AG08396 (cell line): ENCODE measurements around the gene HMGCLL1.

Source experiments
- DNase-seq: peaks from one replicate; pipeline ENCODE4 v3.0.0; 2012; ENCODE audit warnings: low spot score, mixed read lengths

The HMGCLL1 gene

DNA sequence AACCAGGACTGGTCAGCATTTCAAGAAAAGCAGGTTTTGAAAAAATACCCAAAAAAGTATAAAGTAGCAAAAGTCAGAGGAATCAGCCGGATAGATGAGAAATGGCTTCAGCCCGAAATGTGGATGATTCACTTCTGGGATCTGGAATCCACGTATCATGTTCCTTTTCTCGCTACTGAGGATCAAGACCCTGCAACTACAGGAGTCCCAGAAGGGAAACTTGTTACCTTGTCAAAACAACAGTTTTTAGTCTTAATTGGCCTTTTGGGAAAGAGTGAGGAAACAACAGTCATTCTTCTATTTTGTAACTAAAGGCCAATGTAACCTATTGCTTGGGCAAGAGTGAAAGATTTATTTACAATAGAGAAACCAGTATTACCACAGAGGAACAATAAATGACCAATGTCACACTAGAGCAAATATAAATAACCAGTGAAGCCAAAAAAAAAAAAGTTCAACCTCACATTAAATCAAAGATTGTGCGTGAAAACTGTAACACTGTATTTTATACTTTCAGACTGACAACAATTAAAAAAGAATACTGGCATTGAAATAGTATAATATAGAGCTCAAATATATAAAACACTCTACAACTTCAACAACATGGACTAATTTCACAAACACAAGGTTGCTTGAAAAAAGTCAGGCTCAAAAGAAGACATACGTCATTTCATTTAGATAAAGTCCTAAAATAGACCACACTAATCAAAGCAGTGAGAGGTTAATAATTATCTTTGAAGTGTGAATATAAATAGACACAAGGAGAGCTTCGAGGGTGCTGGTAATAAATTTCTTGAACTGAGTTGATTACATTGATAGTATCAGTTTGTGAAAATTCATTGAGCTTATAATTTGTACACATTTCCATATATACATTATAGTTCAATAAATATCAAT, 135.5 kb downstream of the HMGCLL1 start:
- DNase-seq, result no peak

GRCh38 chr6:55438203-55438602, 140.8 kb downstream of the HMGCLL1 start:
- no peak for DNase-seq

DNA sequence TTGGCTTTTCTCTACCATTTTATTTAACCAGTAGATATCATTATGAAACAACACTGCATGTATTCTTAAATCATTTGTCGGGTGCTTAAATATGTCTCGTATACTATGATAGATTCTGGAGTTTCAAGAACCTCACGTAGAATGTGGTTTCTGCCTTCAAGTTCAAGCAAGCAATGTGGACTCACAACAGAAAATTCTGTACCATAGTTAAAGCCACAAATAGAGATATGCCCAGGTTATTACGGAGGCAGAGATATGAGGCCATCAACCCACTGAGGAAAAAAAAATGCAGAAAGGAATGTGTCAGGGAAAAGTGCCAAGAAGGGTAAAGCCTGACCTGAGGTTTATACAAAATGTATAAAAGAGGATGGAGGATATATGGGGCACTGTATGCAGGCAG, 141.9 kb downstream of the HMGCLL1 start:
- DNase-seq, result no peak

DNA sequence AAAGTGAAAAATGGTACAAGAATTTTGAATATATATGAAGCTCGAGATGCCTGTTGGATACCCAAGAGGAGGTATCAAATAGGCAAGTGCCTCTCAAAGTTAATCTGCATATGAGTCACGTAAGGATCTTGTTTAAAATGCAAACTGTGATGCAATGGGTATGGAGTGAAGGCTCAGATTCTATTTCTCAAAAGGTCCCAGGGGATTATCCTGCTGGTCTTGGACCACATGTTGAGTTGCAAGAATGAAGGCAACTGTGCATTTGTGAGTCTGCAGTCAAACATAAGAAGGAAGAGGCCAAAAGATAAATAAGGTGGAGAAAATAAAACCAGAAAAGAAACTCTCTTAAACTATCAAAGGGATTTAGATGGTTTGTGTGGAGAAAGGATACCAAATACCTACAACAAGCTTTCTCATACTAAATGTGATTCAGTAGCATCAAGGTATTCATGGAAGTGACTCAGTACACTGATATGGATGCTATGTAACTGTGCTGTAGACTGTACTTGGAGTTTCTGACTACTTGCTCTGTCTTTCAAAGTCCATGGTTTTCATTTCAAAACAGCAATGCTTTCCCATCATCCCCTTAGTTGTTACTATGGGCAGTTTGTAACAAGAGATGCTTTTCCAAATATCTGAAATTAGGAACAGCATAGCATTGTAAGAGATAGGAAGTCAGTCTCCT, 145.4 kb downstream of the HMGCLL1 start:
- no peak for DNase-seq

GRCh38 chr6:55423933-55424332, 155.1 kb downstream of the HMGCLL1 start:
- DNase-seq, result no peak

DNA sequence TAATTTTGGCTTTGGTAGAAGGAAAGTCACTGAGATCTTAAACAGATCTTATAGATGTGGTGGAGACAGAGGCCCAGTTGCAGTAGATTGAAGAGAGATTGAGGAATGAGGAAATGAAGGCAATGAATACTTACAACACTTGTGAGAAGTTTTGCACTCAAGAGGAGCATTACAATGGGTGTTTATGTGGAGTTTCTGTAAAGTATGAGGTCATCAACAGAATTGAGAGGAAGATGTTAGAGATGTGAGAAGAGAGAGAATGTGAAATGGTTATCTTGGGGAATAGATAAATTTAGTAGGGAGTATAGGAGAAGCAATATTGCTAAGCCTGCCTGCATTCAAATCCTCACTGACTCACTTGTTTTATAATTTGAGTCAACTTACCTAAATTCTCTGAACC, 168.3 kb downstream of the HMGCLL1 start:
- no peak for DNase-seq

GRCh38 chr6:55405474-55406235, 173.3 kb downstream of the HMGCLL1 start:
- DNase-seq, result no peak

DNA sequence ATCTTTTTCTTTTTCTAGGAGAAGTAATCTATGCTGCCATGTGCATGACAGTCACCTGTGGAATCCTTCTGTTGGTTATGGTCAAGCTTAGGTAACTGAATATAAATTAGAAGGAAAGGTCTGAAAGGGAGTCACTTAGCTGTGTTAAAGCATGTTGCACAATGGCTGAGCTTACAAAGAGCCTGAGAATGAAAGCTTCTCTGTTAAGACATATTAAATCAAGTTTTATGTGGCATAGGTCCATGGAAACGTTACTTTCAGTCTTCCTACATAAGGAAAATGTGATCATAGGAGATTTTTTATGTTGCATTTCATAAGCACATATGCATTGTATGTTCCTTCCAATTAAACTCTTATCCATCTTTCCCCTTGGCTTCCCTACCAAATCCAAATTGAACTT, 179.6 kb downstream of the HMGCLL1 start:
- no peak for DNase-seq

- no peak for DNase-seq
Measured at GRCh38 chr6:55397986-55398385, 181.0 kb downstream of the HMGCLL1 start.

DNA sequence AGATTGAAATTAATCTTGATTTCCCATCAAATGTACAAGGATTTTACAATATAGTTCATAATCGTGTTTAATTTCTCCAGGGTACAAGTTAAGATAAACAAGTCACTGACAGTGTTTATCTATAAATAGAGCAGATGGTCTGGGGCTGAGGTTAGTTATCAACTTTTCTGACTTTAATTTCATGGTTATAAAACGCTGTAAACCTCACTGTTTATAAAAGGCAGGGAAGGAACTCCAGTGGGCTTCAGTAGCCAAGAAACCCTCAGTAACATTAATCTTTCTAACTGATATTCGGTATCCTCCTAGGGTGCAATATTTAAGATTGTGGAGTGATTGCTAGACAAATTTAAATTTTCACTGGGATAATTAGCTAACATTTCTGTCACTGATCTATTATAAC, 183.1 kb downstream of the HMGCLL1 start:
- DNase-seq, result no peak

DNA sequence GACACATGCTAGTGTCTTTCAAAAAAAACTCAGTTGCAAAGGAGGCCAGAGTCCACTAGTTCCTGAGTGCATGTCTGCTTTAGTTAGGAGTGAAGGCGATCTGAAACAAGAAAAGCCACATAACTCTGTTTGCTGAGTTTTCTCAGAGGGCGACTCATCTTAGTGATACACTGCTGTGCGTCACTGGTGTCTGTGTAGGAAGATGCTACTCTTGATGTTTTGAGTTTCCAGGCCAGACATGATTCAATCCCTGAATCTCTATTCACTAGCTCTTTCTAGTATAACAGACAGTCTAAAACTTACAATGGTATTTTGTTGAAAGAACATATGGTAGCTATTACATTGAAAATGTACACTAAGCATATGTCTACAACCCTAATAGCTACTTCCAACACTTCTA, 190.8 kb downstream of the HMGCLL1 start:
- DNase-seq, result no peak
